Posterior vena cava (tissue), 2 donors: Measurements from ENCODE around the gene HOXB6. TPM values are rescaled to one million over a fixed set of nuclear protein-coding genes. Genes with fewer than 3 reads are reported as not detected.

Experiments
- DNase-seq: peaks from one replicate; pipeline ENCODE4 v3.0.0-alpha.2; 2020; ENCODE audit warnings: low spot score
- intact Hi-C, 2 donors: fragments of 100-400 bp; cut with DNase I; formaldehyde crosslinking; loops; one replicate each; pipeline versions ENCODE4 v1.14.1 to v1.14.2; 2022 to 2023
- total RNA-seq, 2 donors: library from RNA; stranded (reverse); fragmentation: NEBNext Ultra II Directional; extraction: Animal tissue kit (Norgen Biotek cat#: 25700); gene quantifications; one replicate each; pipeline ENCODE4 v1.2.1, GENCODE V29; 2021
- donor health status: DM: yes; HTN: yes; CAD: no.
- donor health status: DM: yes; HTN: yes; CAD: no.

Gene HOXB6
- total RNA-seq, 2 donors from 2014 or later = 3.9 to 6.7 TPM

DNA sequence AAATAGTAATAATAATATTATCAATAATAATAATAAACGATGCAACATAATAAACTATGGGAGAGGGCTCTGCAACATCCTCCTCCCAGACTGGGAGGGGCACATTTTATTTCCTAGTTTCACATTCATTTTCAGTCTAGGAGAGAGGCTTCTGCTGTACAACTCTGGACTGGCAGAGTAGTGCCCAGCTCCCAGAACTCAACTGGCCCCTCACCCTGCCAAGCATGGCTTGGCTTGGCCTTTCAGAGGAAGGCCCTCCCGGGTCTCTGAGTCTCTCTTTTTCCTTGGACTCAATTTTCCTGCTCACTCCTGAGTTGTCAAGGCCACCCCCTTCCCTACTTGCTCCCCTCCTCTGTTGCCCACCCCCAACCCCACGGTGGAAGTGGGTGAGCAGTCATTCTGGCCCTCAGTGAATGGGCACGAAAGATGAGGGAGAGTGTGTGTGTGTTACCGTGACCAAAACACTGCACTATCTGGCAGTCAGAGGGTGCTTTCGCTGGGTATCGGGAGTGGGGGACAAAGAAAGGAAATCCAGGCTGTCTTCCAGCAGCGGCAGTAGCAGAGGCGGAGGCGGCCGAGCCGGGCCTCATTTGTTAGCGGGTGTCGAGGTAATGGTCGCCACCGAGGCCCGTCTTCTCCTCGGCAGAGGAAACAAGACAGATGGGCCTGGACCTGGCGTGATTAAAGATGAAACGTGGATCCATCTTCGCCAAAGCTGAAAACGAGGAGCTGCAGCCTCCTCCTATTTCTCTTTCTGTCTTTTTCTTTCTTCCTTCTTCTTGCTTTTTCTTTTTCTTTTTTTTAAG, 28.9 kb downstream of the HOXB6 start:
- DNase-seq = no peak
- intact Hi-C loops = no loop called here

DNA sequence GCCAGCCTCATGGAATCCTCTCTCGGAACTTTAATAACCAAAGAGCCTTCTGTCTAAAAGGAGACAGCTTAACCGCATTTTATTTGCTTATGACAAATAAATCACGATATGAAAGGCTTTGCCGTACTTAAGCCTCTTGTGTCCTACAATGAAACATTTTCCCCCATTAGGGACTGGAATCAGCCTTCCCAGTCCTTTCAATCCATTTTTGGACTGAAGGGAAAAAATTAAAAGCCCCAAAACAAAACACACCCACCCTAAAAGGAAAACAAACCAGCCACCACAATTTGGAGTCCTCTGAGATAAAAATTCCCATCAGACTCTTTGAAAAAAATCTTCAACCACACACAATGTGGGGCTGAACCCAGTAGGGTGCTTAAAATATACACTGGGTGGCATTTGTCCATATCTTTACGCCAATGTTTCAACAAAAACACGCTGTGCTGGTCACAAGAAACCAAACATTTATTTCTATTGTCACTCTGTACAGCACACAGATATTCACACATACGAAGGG, 29.7 kb downstream of the HOXB6 start:
- intact Hi-C loops = no loop called here

DNA sequence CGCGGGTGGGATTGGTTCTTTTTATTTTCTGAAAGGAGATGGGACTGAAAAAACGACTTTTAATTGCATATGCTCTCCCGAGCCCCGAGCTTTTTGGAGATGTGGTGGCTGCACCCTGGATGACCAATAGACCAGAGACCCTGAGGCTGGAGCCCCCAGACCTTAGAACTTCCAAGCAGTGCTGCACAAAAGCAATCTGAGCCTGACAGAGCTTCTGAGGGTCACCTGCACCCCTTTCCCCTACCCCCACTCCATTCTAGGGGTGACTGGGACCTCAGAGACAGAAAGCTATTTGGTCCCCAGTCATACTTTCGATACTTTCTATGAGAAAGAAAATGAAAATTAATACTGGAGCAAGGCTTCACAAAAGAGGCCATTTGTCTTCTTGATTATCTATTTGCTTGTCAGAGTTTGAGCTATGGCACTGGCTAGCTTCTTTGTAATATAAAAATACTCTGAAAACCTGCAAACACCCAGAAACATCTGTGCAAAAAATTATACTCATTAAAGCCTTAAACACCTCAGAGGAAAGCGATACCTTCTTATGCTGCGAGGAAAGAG, 30.2 kb downstream of the HOXB6 start:
- no peak for DNase-seq
- intact Hi-C loops = no loop called here

More for the DNA sequence above, 29.7 kb downstream of the HOXB6 start:
- DNase-seq = no peak

DNA sequence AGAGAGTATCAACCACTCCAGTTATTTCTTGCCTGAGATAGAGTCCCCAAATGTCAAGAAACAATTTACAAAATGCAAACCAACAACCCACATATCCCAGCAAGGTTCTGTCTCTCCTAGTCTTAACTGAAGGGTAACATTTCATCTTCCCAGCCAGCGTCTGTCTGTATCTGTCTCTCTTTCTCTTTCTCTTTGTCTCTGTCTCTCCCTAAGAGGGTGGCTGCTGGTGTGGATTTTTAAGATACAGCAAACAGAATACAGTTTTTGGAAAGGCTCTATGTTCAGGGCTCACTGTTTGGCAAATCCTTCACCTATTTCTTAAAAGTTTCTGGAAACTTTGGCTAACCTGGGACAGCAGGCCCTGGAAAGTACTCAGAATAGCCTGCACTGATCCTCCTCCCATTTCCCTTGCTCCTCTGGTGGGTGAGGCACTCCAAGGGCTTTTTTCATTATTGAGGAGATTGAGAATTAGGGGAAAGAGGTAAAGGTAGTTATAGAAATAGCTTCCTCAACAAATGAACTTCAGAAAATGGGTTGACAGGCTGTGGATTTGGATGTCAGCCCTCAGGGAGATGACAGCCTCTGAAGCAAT, 32.9 kb downstream of the HOXB6 start:
- no peak for DNase-seq
- intact Hi-C loops = loop anchor here in 1 of 2 donors (2.0 kb wide), 1 partner anchor 25 kb away; no protein-coding TSS in a partner anchor

DNA sequence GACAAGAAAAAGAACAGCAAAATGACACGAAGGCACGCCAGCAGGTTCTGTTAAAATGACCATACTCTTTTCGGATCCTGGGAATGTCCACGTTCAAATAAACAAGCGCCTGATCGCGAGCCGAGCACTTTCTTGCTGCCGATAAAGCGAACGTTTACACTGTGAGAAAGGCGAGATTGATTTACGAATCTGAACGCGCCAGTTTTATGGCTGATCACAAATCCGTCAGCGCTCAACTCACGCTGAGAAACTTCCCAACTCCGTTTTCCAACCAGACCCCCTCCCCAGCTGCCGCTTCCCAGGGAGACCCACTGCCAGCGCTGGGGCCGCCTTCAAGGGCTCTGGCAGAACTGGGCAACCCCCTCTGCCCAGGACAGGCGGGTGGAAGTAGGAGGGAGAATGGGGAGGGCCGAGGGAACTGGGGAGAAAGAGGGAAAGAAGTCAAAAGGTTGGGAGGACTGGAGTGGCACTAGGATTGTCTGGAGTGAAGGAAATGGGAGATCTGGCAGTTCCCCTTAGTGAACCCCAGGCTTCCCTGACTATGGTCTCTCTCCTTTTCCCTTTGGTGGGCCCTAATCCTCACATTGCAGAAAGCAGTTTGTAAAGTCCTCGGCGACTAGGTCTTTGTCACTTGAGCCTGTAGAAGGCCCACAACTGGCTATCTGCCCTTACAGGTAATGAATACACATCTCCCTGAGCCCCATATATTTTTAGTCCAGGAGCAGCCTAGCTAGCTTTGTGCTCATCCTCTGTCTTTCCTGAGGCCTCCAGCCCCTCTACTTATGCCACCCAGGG, 33.6 kb downstream of the HOXB6 start:
- intact Hi-C loops = loop anchor here in 1 of 2 donors (2.0 kb wide), 1 partner anchor 24 kb away; no protein-coding TSS in a partner anchor
- no peak for DNase-seq

DNA sequence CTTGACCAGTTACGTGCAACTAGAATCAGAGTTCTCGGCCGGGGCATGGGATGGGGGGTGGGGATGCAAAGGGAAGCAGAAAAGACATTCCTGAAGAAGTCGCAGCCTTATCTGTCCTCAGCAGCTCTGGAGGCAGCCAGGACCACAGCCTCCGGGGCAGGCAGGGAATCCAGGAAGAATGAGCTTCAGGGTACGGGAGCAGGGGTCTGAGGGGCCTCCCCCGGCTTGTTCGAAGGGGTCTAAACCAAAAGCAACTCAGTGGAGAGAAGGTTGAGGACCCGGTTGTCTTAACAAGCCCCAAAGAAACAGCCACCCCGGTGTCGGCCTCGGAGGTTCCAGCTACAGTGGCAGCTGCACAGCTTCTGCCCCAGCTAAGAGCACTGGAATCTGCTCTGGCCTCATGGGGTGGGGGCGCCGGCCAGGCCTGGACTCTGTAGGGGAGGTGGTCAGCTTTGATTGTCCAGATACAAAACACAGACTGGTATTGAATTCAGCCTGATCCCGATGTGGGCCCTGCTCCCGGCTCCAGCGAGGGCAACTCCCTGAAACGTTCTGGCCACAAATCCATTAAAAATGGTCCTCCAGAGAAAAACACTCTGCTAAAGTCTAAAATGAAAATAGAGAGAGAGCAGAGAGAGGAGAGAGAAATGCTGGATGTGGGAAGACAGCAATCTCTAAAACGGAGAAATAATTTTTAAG, 34.3 kb downstream of the HOXB6 start:
- DNase-seq = no peak
- intact Hi-C loops = loop anchor here in 1 of 2 donors (2.0 kb wide), 1 partner anchor 24 kb away; no protein-coding TSS in a partner anchor

DNA sequence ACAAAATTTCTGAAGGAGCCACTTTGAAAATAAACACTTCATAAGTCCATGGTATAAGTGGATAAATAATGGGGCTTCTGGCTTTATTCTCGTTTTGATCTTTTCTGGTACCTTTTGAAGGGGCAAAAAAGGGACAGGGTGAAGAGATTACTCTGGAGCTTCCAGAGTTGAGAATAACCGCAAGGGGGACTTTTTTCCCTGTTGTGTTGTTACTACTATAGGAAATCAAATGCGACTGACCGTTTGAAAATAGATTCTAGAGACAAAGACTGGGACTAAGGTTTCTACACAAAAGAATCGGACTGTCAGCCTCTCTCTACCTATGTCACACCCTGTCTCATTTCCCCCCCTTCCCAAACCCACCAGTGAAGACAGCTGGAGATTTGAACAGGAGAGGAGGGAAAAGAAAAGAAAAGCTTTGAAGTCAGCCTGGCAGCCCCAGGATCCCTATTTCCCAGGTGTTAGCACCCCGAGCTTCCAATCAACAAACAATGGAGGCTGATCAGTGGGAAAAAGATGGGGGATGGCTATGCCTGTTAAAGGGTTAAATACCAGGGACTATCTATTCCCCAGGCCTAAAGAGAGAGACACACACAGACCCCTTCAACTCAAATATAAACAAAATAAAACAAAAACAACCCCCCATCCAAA, 35.0 kb downstream of the HOXB6 start:
- intact Hi-C loops = loop anchor here in 1 of 2 donors (2.0 kb wide), 1 partner anchor 23 kb away; no protein-coding TSS in a partner anchor
- no peak for DNase-seq

DNA sequence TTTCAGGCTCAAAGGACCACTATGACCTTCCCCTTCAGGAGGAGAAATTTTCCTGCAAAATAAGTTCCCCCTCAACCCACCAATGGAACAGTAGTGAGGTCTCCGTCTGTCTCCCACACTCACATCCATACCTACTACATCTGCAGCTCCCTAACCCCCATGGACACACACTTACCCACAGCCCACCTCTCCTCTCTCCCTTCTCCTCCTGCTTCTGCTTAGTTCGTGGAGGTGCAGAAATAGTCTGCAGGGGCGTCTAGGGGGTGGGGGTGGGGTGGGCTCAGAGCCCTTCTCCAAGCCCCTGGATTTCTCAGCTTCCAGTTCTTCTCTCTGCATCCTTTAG, 35.6 kb downstream of the HOXB6 start:
- no peak for DNase-seq

DNA sequence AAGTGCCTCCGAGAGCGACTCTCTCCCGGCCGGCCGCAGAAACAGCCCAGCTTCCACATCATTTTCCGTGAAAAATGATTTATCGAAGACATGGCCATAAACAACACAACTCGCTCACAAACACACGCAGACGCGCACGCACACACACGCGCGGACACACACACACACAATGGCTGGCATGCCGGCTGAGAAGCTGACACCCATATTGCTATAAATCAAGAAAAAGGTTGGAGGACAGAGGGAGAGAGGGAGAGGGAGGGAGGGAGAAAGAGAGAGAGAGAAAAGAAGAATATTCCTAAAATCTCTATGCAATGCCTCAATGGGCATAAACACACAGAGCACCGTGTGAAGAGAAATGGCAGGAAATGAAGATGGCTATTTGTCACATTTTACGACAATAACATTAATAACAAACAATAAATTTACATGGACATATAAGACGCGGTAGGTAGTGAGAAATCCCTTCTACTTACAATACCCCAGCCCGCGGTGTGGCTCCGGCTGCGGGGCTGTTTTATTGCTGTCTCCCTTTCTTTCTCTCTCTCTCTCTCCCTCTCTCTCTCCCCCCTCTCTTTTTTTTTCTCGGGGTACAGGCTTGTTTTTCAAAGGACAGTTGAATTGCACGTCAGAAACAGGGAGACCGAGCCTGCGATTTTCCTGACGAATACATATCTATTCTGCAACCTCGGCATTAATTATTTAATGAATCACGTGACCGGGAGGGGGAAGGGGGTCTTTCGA, 36.1 kb downstream of the HOXB6 start:
- intact Hi-C loops = no loop called here
- no peak for DNase-seq

More for the DNA sequence above, 35.6 kb downstream of the HOXB6 start:
- intact Hi-C loops = no loop called here

DNA sequence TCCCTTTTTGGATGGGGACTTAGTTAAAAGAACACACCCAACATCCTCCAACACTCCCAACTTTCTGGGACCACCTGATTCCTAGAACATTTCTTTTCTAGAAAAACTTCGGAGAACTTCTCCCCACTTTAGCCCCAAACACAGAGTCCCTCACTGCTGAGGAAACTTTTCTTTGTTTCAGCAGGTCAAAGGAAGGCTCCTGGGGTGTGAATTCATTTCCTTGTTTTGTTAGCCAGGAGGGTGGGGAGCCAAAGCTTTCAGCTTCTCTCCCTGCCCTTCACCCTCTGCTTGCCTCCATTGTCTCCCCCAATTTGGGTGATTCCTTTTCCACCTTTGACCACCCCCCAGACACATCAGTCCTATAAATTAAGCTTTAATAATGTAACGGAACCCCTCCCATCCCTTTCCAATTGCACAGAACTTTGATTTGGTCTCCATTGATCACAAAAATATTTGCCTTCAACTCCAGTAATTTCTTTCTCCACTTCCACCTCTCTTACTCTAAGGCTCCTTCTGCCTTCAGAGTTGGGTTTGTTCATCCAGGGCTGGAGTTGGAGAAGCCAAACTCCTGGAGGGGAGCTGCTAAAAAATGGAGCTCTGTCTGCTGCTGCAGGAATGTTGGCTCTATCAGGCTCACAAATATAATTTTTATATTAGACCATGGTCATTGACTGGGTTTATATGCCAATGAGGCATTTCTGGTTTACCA, 37.0 kb downstream of the HOXB6 start:
- intact Hi-C loops = no loop called here

DNA sequence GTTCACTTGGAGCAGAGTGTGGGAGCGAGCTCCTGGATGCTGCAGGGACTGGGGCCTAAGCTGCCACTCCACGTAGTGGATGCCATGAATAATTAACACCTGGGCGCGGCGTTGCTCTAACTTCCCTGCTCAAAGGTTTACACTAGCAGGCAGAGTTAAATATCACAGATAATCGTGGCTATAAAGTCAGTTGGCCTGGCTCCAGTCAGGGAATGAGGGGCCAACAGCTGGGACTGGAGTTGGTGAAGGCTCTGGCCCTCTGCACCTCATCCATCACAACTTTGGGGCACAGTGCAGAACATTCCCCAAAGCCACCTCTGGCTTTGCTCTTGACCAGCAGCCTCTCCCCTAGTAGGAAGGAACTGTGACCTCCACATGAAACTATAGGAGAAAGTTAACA, 37.6 kb downstream of the HOXB6 start:
- intact Hi-C loops = no loop called here
- no peak for DNase-seq

More for the DNA sequence above, 37.0 kb downstream of the HOXB6 start:
- no peak for DNase-seq

DNA sequence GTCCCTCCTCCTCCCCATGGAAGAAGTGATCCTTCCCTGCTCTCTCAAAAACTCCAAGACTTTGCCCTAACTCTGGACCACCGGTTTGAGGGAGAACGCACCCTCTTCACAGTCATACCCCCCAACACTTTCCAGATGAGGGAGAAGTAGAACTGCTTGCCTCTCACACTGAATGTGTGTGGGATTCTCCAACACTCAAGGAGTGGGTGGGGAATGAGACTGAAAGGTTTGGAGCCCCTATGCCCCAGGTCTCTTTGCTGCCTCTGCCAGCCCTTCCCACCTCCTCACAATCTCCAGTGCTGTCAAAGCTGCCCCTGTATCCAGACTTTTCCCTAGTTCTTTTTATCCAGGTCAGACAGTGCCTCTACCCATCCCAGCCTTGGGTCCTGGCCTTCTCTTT, 38.1 kb downstream of the HOXB6 start:
- intact Hi-C loops = no loop called here
- no peak for DNase-seq

DNA sequence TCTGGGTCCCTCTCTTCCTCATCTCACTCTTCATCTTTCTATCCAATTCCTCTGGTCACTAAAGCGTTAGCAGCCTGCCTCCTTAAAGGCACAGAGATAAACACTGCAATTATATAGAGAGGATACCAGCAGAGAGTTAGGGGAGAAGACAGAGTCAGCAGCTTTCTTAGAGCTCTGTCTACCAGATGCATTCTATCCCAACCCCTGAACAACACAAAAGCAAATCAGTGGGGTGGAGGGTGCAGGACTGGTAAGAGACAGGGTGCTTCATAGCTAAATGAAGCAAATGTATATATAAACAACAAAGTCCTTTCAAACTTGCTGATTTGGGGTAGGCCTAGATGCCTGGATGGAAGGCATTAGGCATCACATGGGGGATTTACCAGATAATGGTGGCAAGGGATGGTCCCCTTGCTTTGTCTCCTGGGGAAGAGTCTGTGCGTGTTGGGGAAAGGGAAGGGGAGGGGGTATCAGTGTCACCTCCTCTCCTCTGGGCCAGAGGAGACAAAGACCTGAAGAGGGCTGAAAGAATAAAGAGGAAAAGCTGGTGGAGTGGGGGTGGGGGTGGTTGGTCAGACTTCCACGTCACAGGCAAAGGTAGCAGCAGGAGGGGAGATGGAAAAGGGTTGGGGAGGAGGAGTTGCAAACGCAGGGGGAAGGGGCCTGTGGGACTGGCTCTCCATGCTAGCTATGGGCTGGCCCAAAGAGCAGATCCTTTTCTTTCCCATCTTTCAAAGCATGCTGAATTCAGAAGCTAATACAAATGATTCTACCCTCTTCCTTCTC, 38.7 kb downstream of the HOXB6 start:
- intact Hi-C loops = no loop called here
- DNase-seq = no peak

DNA sequence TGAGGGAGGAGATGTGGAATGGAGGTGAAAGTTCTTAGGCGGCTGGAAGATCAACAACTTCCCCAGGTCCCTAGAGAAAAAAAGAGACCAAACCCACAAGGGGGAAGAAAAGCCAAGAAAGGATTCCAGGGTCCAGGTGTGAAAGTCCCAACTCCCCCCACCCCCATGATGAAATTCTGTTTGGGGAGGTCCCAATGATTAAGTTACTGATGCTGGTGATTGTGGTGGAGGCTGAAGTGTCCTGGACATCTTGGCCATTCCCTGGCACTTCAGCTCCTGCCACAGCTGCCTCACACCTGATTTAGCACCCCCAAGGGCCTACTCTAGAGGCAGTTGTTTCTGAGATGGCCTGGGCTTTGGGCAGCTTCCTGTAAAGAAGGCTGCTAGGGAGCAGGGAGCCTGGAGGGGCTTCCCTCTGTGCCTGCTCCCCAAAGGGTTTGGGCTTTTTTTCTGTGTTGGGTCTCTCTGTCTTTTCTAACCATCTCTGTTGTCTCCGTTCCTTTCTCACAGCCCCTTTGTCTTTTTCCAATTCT, 39.7 kb downstream of the HOXB6 start:
- intact Hi-C loops = no loop called here
- DNase-seq = no peak

DNA sequence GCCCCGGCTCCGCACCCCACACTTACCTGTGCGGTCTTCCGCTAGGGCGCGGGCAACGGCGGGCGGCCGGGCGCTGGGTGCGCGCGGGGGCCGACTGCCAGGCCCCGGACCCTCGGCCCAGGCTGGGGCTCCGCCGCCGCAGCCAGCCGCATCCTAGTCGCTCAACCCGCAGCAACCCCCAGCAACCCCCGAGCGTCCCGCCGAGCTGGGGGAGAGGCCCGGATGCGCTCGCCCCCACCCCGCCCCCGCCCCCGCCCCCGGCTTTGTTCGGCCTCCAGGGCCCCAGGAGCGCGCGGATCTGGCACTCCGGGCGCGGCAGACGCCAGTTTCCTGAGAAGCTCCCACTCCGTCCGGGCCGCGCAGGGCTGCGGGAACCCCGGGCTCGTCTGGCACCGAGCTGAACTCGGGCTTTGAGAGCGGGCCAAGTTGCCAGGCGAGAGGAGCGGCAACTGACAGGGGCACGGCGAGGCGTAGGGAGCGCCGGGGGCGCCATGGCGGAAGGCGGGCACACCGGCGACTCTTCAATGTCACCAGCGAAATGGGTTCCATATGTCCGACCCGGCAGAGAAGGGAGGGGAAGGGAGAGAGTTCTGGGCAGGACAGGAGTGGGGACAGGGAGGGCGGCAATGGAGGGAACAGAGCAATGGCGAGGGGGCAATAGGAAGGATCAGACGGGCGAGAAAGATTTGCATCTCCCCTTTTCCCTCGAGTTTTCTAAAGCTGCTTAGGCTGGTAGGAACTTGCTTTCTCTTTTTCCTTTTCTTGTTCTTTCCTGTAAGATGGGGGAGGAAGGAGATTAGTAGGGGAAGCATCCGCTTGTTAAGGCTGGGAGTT, 40.4 kb downstream of the HOXB6 start:
- DNase-seq = no peak
- intact Hi-C loops = no loop called here
